ENCODE data around the gene MOV10L1. TPM values are rescaled to one million over a fixed set of nuclear protein-coding genes. Genes with fewer than 3 reads are reported as not detected.

Gene MOV10L1
- total RNA-seq, 4 donors from 2014 or later = 0.13 to 1.7 (median 1.6) TPM; not detected in 1

DNA sequence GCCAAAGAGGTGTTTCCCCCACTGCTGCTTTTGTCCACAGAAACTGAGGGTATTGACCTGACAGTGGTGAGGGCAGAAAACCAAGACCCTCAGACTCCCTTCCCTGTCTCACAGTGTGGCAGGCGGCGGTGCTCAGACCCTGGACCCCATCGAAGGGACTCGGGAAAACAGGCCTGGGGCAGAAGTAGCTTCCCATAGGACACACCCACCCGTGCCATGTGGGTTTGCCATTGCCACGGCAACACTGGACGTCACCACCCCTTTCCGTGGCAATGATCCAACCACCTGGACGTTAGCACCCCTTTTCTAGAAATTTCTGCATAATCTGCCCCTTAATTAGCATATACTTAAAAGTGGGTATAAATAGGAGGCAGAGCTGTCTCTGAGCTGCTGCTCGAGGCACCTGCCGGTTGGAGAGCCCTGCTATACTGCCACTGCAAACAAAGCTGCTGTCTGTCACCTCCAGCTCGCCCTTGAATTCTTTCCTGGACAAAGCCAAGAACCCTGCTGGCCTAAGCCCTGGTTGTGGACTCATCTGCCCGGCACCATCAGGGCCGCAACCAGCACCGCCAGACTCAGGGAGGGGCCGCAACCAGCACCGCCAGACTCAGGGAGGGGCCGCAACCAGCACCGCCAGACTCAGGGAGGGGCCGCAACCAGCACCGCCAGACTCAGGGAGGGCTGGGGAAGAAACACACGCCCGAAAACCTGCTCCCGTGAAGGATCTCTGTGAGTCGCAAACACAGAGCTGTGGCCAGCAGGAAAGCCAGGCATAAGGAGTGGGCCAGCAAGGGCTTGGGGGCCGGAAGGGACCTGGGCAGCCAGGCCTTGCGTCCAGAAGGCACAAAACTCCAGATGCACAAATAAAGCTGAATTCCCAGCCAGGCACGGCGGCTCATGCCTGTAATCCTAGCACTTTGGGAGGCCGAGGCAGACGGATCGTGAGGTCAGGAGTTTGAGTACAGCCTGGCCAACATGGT is 15.0 kb upstream of the MOV10L1 start:
- no peak for DNase-seq (ENCODE audit: low spot score in 2 of 2)
- 58 to 69% methylated on average over 28 to 30 of the region's 32 CpGs for WGBS, 2 donors
- intact Hi-C loops (cut with DNase I; ENCODE audit: low total_unique reads) = no loop called here
- no peak overlapping the region for H3K4me3 ChIP-seq (ENCODE audit: low read depth, poor library complexity, severe bottlenecking)
- TF ChIP-seq, protein P1, sequence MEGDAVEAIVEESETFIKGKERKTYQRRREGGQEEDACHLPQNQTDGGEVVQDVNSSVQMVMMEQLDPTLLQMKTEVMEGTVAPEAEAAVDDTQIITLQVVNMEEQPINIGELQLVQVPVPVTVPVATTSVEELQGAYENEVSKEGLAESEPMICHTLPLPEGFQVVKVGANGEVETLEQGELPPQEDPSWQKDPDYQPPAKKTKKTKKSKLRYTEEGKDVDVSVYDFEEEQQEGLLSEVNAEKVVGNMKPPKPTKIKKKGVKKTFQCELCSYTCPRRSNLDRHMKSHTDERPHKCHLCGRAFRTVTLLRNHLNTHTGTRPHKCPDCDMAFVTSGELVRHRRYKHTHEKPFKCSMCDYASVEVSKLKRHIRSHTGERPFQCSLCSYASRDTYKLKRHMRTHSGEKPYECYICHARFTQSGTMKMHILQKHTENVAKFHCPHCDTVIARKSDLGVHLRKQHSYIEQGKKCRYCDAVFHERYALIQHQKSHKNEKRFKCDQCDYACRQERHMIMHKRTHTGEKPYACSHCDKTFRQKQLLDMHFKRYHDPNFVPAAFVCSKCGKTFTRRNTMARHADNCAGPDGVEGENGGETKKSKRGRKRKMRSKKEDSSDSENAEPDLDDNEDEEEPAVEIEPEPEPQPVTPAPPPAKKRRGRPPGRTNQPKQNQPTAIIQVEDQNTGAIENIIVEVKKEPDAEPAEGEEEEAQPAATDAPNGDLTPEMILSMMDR (IDR thresholded peaks at IDR 0.05) = no peak

DNA sequence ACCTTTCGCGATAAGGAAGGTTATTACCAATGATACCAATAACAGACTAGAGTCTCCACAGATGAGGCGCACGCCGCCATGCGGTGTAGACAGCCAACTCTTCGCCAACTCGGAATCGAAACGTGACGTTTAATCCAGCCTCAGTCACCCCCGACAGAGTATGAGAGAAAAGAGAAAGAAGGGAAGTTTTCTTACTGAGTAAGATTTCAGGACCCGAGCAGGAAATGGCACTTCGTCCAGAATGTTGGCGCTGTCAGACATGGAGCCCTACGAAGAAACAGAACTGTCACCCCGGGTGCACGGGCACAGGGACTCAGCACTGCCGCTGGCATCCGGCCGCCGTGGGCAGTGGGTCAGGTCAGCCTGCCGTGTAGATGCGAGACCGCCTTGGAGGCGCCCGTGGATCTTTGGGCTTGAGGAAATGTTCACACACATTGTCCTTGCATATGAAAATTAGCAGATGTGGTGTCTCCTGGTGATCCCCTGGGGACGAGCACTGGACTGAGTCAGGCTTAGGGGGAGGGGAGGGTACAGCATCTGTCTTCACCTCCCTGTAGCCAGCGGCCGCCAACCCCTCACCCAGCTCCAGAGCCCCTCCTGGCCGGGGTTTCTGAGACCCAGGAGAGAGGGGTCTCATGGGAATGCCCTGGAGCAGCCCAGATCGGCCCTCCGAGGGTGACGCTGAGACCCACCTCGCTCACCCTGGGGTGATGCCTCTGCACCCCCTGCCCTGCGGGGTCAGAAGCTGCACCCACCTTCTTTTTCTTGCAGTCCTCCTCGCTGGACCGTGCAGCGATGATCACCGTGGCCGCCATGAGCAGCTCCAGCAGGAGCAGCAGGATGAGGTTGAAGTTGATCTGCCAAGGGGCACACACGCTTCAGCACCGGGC is 12.9 kb upstream of the MOV10L1 start:
- WGBS, 2 donors = 89% methylated on average over 42 to 43 of the region's 43 CpGs
- TF ChIP-seq, protein P1 (IDR thresholded peaks at IDR 0.05) = no peak
- TF ChIP-seq POLR2A (IDR thresholded peaks at IDR 0.05) = no peak
- DNase-seq (ENCODE audit: low spot score in 2 of 2) = no peak
- intact Hi-C loops (cut with DNase I; ENCODE audit: low total_unique reads) = no loop called here
- H3K4me3 ChIP-seq (ENCODE audit: low read depth, poor library complexity, severe bottlenecking) = no peak overlapping the region

DNA sequence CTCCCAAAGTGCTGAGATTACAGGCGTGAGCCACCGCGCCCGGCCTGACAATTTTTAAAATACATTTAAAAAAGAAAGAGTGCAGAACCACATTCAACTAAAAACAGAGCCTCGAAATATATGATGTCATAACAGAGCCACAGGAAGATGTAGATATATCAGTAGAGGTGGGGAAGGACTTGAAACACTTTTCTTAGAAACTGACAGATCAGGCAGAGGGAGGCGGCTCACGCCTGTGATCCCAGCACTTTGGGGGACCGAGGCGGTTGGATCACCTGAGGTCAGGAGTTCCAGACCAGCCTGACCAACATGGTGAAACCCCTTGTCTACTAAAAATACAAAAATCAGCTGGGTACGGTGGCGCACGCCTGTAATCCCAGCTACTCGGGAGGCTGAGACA is 11.6 kb upstream of the MOV10L1 start:
- no peak overlapping the region for H3K4me3 ChIP-seq (ENCODE audit: low read depth, poor library complexity, severe bottlenecking)
- no peak for DNase-seq (ENCODE audit: low spot score in 2 of 2)
- TF ChIP-seq, protein P1 (IDR thresholded peaks at IDR 0.05) = no peak
- no peak for TF ChIP-seq POLR2A (IDR thresholded peaks at IDR 0.05)
- 90 to 95% methylated on average over 13 of the region's 13 CpGs for WGBS, 2 donors
- intact Hi-C loops (cut with DNase I; ENCODE audit: low total_unique reads) = no loop called here

DNA sequence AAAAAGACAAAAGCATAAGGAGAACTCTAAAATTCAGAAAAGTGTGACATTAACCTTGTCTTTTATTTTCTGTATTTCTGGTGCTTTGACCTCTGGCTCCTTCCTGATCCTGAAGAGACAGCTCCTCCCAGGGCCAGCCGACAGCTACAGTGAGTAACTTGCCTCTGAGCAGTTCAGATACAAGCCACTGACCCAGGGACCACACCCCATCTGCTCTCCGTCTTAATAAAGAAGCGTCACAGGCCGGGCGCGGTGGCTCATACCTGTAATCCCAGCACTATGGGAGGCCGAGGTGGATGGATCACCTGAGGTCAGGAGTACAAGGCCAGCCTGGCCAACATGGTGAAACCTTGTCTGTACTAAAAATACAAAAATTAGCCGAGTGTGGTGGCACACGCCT is 11.0 kb upstream of the MOV10L1 start:
- WGBS, 2 donors = 72% methylated on average over 9 of the region's 9 CpGs
- no peak for DNase-seq (ENCODE audit: low spot score in 2 of 2)
- intact Hi-C loops (cut with DNase I; ENCODE audit: low total_unique reads) = no loop called here
- no peak for TF ChIP-seq POLR2A (IDR thresholded peaks at IDR 0.05)
- H3K4me3 ChIP-seq (ENCODE audit: low read depth, poor library complexity, severe bottlenecking) = no peak overlapping the region

DNA sequence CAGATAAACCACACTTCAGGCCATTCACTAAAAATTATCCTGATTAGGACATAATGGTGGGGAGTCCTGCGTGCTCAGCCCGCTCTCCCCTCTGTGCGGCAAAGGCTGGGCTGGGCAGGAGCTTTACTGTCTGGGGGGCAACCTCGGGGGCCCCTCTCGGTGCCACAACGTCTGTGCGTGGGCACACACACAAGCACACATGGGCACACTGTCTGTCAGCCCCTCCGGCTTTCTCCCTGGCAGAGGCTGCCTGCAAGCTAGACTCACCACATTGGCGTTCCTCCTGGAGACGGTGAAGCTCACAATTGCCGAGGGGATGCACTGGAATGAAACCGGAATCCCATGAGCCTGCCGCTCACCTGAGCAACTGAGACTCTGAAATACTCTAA is 9.7 kb upstream of the MOV10L1 start:
- DNase-seq (ENCODE audit: low spot score in 2 of 2) = no peak
- H3K4me3 ChIP-seq (ENCODE audit: low read depth, poor library complexity, severe bottlenecking) = no peak overlapping the region
- TF ChIP-seq POLR2A (IDR thresholded peaks at IDR 0.05) = no peak
- TF ChIP-seq, protein P1 (IDR thresholded peaks at IDR 0.05) = no peak
- 80 to 81% methylated on average over 13 of the region's 13 CpGs for WGBS, 2 donors
- intact Hi-C loops (cut with DNase I; ENCODE audit: low total_unique reads) = no loop called here

Measured in lower leg skin (tissue), 4 donors.